Measurements from ENCODE around the gene STAG3.

DNA sequence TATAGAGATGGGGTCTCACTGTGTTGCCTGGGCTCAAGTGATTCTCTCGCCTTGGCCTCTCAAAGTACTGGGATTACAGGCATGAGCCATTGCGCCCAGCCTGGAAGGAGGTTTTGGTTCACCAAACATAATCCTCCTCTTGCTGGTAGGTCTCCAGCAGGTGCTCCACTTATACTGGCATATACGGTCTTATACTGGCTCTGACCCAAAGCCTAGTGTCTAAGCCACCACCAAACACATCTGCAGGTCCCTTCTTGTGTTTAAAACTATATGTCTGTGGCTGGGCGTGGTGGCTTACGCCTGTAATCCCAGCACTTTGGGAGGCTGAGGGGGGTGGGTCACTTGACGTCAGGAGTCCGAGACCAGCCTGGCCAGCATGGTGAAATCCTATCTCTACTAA, 45.6 kb upstream of the STAG3 start:
- TF ChIP-seq, protein P1, sequence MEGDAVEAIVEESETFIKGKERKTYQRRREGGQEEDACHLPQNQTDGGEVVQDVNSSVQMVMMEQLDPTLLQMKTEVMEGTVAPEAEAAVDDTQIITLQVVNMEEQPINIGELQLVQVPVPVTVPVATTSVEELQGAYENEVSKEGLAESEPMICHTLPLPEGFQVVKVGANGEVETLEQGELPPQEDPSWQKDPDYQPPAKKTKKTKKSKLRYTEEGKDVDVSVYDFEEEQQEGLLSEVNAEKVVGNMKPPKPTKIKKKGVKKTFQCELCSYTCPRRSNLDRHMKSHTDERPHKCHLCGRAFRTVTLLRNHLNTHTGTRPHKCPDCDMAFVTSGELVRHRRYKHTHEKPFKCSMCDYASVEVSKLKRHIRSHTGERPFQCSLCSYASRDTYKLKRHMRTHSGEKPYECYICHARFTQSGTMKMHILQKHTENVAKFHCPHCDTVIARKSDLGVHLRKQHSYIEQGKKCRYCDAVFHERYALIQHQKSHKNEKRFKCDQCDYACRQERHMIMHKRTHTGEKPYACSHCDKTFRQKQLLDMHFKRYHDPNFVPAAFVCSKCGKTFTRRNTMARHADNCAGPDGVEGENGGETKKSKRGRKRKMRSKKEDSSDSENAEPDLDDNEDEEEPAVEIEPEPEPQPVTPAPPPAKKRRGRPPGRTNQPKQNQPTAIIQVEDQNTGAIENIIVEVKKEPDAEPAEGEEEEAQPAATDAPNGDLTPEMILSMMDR (IDR thresholded peaks at IDR 0.05; ENCODE audit: low read depth, low read length) = no peak
- TF ChIP-seq POLR2A (IDR thresholded peaks at IDR 0.05; ENCODE audit: extremely low read depth, insufficient read length) (no peak), MYC (IDR thresholded peaks at IDR 0.05; ENCODE audit: low read depth, low read length) (no peak)
- TF ChIP-seq, protein P2, sequence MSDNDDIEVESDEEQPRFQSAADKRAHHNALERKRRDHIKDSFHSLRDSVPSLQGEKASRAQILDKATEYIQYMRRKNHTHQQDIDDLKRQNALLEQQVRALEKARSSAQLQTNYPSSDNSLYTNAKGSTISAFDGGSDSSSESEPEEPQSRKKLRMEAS (IDR thresholded peaks at IDR 0.05; ENCODE audit: low read depth, low read length) = no peak
